Stimulated activated CD8-positive, alpha-beta memory T cell treated with anti-CD3 and anti-CD28 coated beads, Interleukin-4, amount 100 ng/mL, for 24 hours (primary cell): ENCODE measurements around the gene NNMT.
"Not testable (repeated sequence)": the region's sequence is repeated elsewhere in the genome, so short reads cannot be mapped to it uniquely, and the experiment has no call there.

ENCODE experiments used
- DNase-seq: peaks from one replicate; pipeline ENCODE4 v3.0.0-alpha.2; 2020; ENCODE audit warnings: low read depth

NNMT gene

DNA sequence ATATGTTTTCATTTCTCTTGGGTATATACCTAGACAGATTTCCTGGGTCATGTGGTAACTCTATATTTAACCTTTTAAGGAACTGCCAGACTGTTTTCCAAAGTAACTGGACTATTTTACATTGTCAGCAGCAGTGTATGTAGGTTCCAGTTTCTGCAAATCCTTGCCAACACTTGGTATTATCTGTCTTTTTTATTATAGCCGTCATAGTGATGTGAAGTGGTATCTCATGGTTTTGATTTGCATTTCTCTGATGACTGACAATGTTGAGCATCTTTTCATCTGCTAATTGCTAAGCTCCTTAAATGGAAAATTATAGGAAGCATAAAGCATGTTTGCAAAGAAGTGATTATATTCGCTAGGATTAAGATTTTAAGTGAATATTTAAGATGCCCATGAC, 13.9 kb downstream of the NNMT start:
- DNase-seq: no peak

DNA sequence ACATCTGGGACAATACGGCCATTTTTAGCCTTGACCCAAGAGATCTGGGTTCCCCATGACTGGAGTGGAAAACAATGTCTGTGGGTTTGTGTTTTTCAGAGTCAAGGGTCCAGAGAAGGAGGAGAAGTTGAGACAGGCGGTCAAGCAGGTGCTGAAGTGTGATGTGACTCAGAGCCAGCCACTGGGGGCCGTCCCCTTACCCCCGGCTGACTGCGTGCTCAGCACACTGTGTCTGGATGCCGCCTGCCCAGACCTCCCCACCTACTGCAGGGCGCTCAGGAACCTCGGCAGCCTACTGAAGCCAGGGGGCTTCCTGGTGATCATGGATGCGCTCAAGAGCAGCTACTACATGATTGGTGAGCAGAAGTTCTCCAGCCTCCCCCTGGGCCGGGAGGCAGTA, 15.7 kb downstream of the NNMT start:
- DNase-seq: no peak

DNA sequence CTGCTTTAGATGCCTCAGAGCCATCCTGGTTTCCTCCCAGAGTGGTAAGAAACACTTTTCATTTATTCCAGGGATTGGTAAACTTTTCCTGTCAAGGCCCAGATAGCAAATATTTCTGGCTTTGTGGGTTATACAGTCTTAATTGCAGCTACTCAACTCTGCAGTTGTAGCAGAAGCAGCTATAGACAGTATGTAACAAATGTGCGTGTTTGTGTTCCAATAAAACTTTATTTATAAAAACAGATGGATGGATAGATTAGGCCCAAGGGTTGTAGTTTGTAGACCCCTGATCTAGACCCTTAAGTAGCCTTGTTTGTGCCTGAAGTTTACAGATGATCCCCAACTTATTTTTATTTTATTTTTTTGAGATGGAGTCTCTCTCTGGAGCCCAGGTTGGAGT, 17.9 kb downstream of the NNMT start:
- DNase-seq: no peak

DNA sequence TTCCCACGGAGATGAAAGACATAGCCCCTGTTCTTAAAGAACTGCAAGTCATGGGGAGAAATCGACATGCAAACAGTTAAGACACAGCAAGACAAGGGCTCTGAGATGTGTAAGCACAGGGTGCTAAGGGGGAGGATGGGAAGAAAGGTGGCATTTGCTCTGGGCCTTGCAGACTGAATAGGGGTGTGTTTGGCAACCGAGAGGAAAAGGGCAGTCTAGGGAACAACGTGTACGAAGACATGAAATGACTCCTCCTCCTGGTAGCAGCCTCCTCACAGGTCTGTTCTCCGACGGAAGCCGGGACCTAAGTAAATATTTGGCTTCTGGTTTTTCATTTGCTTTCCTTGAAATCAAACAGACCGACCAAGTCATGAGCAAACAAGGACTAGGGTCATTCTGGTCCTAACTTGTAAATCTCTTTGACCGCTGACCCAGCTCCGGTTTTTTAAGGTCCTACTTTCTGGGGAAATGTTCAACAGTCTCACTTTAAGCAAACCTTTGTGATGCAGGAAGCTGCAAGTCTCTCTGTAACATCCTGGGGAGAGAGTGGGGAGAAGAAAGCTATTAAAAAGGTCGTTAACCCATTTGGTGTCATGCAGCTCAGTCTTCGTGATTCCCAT, 19.7 kb downstream of the NNMT start:
- no peak for DNase-seq

DNA sequence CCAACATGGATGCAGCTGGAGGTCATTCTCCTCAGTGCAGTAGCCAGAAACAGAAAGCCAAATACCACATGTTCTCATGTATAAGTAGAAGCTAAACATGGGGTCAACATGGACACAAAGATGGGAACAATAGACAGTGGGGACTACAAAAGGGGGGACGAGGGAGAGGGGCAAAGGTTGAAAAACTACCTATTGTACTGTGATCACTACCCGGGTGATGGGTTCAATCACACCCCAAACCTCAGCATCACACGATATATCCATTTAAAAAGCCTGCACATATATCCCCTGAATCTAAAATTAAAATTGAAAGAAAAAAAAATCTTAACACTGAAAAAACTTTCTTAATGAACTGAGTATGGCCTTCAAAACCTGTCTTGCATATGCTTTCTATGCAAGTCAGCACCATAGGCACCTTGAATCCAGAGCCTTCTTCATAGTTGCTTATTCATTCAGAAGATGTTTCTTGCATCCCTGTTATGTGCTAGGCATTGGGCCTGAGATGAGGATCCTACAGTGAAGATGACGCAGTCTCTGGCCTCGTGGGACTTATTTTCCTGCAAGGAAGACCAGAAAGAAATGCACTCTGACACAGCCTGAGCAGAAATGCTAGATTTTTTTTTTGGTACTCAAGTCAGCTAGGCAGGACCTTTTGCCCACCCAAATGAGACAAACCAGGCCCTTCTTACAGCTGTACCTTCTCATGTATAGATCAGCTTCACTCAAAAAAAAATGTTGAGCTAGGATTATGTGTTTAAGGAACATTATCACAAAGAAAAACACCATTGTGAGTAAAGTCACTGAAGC, 21.0 kb downstream of the NNMT start:
- DNase-seq: no peak

DNA sequence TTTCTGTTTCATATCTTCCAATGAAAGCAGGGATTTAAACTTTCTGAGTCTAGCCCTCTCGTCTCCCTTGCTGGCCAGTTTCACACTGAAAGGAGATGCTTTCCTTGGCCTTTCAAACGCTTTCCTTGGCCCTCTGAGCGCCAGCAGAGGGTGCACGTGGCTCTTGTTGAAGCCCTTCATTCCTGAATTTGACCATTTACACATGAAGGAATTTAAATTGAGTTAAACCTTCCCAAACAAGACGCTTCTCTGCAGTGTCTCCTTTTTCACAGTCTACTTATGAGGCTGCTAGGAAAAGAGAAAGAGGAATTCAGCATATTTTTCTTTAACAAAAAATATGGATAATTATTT, 21.6 kb downstream of the NNMT start:
- no peak for DNase-seq

DNA sequence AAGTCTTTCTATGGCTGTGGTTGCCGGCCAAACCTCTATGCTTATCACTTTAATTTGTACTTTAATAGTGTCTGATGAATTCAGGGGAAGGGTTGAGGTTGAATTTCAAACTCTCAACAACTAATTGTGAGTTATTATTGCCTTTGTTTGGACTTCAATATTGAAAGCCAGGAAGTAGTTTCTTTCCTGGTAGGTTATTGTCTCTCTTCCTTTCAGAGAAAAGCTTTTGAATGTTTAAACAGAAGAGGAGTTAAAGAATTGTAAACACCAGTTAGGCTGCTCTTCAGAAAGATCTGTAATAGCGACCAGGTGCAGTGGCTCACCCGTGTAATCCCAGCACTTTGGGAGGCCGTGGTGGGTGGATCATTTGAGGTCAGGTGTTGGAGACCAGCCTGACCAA, 22.2 kb downstream of the NNMT start:
- no peak for DNase-seq

DNA sequence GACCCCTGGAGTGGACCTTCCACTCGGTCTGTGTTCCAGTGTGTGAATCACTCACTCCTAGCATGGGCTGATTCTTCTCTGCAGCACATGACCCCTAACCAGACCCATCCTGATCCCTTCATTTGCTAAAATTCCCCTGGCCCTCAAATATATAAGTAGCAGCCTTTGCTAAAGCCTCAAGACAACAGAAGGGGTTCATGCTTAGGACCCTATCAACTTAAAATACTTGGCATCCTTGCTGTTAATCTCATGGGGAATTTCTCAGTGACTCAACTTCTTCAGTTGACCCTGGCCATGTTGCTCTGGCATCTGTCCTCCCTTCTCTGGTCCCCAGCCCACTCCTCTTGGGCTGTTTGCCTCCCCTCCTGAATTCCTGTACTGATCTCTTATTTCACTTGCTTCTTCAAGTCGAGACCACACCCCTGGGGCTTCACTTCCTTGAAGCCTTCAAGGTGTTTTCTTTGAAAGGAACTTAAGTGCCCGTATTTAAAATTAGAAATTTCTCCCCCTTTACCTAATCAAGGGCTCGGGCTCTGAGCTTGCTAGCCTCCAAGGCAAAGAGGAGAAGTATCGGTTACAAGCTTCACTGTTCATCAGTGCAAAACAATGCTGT, 23.6 kb downstream of the NNMT start:
- no peak for DNase-seq

DNA sequence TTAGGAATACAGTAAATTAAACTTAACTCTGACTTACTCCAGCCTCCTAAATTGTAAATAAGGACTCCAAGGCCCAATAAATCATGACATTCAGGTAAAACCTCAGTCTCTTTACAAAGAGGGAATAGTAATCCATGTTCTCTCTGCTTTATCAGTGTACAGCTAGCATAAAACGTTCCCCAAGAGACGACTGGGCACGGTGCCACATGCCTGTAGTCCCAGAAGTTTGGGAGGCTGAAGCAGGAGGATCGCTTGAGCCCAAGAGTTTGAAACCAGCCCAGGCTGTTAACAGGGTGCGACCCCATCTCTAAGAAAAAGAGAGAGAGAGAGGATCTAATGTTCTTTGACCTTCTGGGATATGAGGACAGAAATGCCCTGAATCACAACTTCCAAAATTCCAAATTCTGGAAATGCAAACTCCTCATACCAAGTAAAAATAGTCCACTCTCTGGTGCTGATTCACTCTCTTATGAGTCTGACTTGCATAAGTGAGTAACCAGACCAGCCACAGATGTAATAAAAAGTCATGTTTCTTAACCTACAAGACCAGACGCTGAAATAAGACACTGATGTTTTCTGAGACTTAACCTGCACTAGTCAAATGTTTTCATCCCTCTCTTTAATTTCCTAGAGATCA, 25.5 kb downstream of the NNMT start:
- DNase-seq: no peak

DNA sequence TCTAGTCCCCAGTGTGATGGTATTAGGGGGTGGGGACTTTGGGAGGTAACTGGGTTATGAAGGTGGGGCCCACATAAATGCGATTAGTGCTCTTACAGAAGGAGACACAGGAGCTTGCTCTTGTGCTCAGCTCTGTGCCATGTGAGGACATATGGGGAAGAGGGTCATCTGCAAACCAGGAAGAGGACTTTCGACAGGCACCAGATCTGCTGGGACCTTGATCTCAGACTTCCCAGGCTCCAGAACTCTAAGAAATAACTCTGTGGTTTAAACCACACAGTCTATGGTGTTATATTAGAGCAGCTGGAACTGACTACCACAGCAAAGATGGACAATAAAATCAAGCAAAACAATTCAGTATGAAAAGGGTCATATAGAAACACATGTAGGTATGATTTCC, 26.7 kb downstream of the NNMT start:
- DNase-seq: no peak

DNA sequence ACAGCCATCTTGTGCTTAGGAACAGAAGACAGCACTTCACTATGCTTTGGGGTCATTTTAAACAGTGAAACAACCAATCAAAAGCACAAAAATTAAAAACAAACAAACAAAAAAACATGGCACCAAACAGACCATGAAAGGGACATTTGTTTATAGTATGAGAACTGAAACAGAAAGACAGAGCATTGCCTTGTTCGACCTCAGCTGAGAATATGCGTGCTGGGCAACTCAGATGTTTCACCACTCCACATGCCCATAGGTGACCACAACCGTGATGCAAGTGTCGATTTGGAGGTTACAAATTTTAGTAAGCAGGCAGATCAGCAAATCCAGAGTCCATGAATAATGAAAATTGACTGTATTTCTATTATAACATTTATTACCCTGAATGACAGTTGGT, 30.0 kb downstream of the NNMT start:
- no peak for DNase-seq

DNA sequence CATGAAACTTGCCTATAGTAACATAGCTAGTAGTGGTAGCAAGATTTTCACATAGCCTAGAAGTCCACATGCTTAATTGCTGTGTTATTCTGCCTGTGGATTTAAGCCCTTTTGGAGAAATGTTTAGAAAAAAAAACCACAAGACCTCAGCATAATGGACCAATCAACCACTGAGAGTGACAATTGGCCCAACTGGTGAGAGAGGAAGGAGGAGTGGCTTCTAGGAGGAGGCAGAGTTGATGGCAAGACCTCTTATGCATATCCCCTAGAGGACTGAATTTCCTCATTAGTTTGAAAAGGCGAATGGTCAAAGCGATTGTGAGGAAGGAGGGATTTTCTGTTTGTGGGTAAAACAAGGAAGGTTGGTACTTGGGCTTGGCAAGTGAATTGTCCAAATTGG, 30.6 kb downstream of the NNMT start:
- no peak for DNase-seq

DNA sequence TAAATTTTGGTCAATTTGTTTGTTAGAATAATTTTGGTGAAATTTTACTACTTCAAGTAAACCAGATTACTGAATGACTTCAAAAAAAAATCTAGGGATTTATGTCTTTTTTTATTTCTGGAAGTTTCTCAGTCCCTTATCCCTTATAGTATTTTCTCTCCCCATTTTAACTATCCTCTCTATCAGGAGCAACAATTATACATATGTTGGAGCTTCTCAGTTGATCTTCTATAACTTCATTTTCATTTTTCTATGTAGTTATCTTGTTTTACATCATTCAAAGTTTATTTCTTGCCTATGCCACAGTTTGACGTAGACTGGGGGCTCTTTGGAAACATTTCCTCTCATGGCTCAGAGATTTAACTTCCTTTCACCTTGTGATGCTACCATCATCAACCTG, 34.2 kb downstream of the NNMT start:
- no peak for DNase-seq

DNA sequence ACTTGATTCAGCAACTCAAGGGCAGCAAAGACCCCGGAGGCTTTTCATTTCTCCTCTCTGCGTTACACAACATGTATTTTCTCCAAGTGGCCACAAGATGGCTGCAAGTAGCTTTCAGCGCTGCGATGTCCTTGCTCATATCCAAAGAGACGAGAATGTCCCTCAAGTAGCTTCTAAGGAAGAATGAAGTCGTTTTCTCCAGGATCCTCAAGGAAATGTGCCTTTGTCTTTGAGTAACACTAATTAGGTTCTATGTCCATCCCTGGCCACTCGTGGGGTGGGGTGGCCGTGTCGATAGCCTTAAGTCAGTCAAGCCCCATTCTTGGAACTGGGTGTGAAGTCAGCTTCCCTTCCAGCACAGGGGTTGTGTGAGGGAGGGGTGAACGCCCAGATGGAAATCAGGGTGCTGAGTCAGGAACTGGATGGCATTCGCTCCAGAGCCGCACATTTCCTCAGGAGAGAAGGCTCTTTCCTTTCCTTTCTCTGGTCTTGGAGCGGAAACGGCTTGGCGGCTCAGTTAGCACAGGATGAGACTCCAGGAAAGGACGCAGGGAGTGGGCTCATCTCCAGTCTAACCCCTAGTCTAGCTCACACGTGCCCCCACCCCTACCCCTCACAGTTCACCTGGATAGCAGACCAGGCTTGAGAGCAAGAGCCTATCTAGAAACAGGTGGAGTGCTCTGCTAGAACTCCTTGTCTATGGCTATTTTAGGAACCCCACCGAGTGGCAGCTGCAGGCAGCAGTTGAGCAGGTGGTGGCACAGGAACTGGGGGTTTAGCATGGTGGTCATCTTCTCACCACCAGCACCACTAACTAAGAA, 44.3 kb downstream of the NNMT start:
- DNase-seq: no peak

DNA sequence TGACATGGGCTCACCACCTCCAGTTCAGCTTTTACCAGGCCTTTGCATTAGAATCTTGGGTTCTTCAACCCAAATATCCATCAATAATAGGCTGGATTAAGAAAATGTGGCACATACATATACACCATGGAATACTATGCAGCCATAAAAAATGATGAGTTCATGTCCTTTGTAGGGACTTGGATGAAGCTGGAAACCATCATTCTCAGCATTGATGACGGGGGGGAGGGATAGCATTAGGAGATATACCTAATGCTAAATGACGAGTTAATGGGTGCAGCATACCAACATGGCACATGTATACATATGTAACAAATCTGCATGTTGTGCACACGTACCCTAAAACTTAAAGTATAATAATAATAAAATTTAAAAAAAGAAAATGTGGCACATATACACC, 45.5 kb downstream of the NNMT start:
- DNase-seq: not testable (repeated sequence)

DNA sequence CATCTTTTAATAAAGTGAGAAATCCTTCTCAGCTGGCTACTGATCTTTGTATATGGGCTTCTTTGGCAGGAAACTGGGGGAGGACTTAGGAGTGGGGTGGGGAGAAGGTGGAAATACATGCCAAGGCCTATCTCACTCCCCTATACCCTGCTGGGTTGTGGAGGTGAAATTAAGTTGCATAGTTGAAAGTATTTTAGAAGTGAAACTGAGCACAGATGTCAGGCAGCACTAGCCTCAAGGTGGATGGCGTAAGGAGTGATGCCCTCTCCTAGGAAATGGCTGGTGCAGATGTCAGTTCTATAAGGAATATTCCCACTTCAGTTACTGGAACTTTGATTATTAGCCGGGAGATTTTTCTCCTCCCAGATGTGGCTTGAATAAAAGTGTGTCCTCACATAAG, 46.3 kb downstream of the NNMT start:
- DNase-seq: no peak

DNA sequence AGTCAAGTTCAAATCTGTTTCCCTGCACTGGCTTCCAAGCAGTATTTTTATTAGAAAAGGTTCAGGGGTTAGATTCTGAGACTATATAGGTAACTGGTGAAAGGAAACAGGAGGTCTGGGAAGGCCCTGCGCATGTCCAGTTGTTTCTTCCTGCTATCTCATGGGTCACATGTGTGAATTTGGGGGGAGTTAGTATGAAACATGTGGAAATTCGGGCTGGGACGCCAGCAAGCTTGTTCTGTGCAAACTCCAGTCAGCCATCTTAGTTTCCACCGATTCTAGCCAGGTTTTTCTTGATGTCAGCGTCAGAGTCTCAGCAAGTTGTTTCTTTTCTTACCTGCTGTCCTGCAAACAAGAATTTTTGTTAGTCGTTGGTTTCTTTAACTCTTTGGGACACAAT, 46.8 kb downstream of the NNMT start:
- DNase-seq: no peak

DNA sequence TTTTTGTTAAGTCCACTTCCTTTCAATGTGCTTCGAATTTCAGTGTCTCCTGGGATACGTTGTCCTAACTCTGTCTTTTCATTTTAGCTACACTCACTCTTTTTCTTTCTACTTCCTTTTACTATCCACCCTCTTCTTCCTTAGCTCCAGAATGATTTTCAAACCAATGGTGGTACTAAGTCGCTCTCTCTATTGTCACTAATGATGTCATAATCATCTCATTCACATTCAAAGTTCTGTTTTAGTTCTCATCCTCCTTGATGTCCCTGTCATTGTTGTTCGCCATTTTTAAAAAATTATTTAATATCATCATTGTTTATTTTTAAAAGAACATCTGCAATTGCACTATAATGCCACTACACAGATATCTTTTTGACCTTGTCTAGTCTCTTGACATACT, 47.3 kb downstream of the NNMT start:
- DNase-seq: no peak

DNA sequence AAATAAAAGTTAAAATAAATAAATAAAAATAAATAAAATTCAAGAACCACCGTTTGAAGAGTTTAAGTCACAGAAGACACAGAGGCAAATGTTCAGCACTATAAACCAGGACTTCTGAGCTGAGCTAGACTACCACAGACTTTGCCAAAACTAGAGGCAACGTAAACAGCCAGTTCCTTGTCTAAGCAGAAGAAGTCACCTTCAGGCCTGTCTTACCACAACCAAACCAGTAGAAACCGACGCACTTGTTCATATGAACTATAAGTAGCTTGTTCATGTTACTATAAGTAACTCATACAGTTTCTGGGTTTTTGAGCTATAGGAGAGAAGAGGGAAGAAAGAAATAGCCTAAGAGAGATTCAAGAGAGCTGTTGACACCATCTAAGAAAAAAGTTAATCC, 48.3 kb downstream of the NNMT start:
- no peak for DNase-seq

DNA sequence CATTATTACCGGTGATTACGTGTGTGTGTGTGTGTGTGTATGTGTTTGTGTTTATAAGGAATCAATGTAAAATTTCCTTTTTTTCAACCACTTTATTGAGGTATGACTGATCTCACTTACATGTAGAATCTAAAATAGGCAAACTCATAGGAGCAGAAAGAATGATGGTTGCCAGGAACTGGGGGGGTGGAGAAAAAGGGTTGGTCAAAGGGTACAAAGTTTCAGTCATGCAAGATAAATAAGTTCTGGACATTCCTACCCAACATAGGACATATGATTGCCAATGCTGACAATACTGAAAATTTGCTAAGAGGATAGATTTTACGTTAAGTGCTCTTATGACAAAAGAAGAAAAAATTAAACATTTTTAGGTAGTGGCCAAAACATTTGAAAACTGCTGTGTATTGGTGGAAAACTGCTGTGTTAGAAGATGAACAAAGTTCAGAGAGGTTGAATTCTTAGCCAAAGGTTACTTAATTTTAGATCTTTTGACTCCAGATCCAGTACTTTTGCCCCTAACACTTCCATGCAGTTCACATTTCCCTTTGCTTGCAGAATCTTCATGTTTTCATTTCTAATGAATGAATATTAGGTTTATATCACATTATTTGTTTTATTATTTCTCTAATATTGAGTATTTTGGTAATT, 49.5 kb downstream of the NNMT start:
- no peak for DNase-seq

DNA sequence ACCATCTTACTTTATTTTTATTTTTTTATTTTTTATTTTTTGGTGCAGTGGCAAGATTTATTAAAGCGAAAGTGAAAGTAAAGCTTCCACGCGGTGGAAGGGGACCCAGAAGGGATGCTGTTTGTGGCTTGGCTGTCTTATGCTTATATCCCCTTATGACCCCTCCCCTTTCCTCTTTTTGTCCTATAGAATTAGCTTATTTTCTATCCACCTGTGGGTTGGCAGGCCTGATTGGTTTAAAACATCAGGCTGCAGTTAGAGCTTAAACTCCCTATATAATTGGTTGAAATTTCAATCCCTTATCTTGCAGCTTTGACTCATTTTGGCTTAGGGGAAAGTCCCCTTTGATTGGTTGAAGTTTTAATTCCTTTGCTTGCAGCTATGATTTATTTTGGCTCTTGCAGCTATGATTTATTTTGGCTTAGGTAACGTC, 50.5 kb downstream of the NNMT start:
- no peak for DNase-seq
